Measurements from ENCODE around the gene DRAP1. TPM values are rescaled to one million over a fixed set of nuclear protein-coding genes. Genes with fewer than 3 reads are reported as not detected.

Gene DRAP1
- total RNA-seq, 4 donors from 2014 or later = 64.5 to 134 (median 93.3) TPM

DNA sequence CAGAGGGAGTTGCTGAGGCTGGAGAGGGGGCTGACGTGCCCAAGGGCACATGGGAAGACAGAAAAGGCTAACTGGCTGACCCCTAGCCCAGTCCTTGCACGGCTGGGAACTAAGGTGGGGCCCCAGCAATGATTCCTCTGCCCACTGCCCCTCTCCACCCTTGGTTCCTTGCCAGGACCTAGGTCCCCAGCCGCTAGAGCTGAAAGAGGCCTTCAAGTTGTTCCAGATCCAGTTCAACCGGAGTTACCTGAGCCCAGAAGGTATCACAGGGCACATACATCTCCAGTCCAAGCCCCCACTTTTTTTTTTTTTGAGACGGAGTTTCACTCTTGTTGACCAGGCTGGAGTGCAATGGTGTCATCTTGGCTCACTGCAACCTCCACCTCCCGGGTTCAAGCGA is 39.2 kb upstream of the DRAP1 start:
- DNase-seq (ENCODE audit: low spot score in 2 of 2) = no peak

DNA sequence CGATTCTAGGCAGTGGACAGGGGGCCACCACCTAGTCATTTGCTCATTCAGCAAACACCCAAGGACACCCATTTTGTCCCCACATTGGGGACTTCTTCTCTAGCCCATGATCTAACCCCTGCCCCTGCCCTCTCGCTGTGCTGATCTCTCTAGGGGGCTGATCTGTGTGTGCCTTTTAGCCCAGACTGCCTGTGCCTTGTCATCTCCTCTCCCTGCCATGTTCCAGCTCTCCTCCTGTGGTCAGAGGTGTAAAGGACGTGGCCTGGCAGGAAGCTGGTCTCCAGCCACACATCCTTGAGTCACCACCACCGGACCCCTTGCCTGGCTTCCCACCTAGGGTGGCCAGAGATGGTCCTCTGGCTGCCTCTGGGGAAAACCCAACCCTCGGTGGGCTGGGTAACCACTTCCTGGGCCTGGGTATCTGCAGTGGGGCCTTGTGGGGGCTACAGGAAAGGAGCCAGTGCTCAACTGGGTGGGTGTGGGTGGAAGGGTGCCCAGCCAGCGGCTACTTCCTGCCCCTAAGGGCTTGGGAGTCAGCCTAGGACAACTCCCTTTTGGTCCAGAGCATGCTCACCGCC is 38.3 kb upstream of the DRAP1 start:
- no peaks in the 10 kb centered on the region for H3K9me3 ChIP-seq
- peaks cover 0 to 41% (median 0%) of the 10 kb centered on the region in 3 donors for H3K36me3 ChIP-seq
- no peak for DNase-seq (ENCODE audit: low spot score in 2 of 2)
- no peak overlapping the region for H3K27ac ChIP-seq
- H3K4me3 ChIP-seq = no peak overlapping the region
- TF ChIP-seq EP300 (IDR thresholded peaks at IDR 0.05) (no peak), POLR2A (IDR thresholded peaks at IDR 0.05) (no peak)
- TF ChIP-seq, protein P1, sequence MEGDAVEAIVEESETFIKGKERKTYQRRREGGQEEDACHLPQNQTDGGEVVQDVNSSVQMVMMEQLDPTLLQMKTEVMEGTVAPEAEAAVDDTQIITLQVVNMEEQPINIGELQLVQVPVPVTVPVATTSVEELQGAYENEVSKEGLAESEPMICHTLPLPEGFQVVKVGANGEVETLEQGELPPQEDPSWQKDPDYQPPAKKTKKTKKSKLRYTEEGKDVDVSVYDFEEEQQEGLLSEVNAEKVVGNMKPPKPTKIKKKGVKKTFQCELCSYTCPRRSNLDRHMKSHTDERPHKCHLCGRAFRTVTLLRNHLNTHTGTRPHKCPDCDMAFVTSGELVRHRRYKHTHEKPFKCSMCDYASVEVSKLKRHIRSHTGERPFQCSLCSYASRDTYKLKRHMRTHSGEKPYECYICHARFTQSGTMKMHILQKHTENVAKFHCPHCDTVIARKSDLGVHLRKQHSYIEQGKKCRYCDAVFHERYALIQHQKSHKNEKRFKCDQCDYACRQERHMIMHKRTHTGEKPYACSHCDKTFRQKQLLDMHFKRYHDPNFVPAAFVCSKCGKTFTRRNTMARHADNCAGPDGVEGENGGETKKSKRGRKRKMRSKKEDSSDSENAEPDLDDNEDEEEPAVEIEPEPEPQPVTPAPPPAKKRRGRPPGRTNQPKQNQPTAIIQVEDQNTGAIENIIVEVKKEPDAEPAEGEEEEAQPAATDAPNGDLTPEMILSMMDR (IDR thresholded peaks at IDR 0.05) = no peak
- 52 to 66% methylated on average over 7 of the region's 7 CpGs for WGBS, 2 donors
- no peaks in the 10 kb centered on the region for H3K27me3 ChIP-seq
- H3K4me1 ChIP-seq = peaks cover 0 to 9% (median 3%) of the 10 kb centered on the region in 4 donors

More for the DNA sequence above, 39.2 kb upstream of the DRAP1 start:
- 66 to 74% methylated on average over 7 of the region's 7 CpGs for WGBS, 2 donors
- H3K9me3 ChIP-seq = no peaks in the 10 kb centered on the region
- no peaks in the 10 kb centered on the region for H3K27me3 ChIP-seq
- peaks cover 0 to 9% (median 3%) of the 10 kb centered on the region in 4 donors for H3K4me1 ChIP-seq
- H3K4me3 ChIP-seq = no peak overlapping the region
- peaks cover 0 to 32% (median 0%) of the 10 kb centered on the region in 3 donors for H3K36me3 ChIP-seq
- no peak overlapping the region for H3K27ac ChIP-seq
- TF ChIP-seq POLR2A (IDR thresholded peaks at IDR 0.05) (no peak), EP300 (IDR thresholded peaks at IDR 0.05) (no peak)
- TF ChIP-seq, protein P1 (IDR thresholded peaks at IDR 0.05) = no peak

- Histone ChIP-seq H3K27me3 (no peaks in the 10 kb centered on the region), H3K4me3 (no peak overlapping the region), H3K27ac (no peak overlapping the region), H3K9me3 (no peaks in the 10 kb centered on the region), H3K36me3 (peaks cover 0 to 55% (median 0%) of the 10 kb centered on the region in 3 donors), H3K4me1 (peaks cover 0 to 19% (median 4%) of the 10 kb centered on the region in 4 donors)
- 91% methylated on average over 29 of the region's 30 CpGs for WGBS, 2 donors
- no peak for DNase-seq (ENCODE audit: low spot score in 2 of 2)
- TF ChIP-seq POLR2A (IDR thresholded peaks at IDR 0.05) (no peak), EP300 (IDR thresholded peaks at IDR 0.05) (no peak)
- TF ChIP-seq, protein P1 (IDR thresholded peaks at IDR 0.05) = no peak
These were observed 36.8 kb upstream of the DRAP1 start for GRCh38 chr11:65882120-65883057.

DNA sequence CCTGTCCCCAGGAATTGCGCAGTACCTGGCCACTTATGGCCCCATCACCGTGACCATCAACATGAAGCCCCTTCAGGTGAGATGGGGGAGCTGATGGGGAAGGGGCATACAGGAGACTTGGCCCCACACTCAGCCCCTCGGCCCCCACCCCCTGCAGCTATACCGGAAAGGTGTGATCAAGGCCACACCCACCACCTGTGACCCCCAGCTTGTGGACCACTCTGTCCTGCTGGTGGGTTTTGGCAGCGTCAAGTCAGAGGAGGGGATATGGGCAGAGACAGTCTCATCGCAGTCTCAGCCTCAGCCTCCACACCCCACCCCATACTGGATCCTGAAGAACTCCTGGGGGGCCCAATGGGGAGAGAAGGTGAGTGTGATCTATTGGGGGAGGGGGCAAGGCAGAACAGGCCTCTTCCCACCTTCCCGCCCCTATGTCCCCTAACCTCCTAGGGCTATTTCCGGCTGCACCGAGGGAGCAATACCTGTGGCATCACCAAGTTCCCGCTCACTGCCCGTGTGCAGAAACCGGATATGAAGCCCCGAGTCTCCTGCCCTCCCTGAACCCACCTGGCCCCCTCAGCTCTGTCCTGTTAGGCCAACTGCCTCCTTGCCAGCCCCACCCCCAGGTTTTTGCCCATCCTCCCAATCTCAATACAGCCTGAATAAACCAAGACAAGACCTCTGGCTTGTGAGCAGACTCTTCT is 36.0 kb upstream of the DRAP1 start:
- H3K36me3 ChIP-seq = peaks cover 0 to 56% (median 0%) of the 10 kb centered on the region in 3 donors
- DNase-seq (ENCODE audit: low spot score in 2 of 2) = no peak
- H3K4me1 ChIP-seq = peaks cover 0 to 26% (median 10%) of the 10 kb centered on the region in 4 donors
- H3K4me3 ChIP-seq = no peak overlapping the region
- 89 to 91% methylated on average over 10 to 13 of the region's 13 CpGs for WGBS, 2 donors
- TF ChIP-seq, protein P1 (IDR thresholded peaks at IDR 0.05) = no peak
- TF ChIP-seq POLR2A (IDR thresholded peaks at IDR 0.05) = no peak
- no peak for TF ChIP-seq EP300 (IDR thresholded peaks at IDR 0.05)
- no peaks in the 10 kb centered on the region for H3K9me3 ChIP-seq
- H3K27me3 ChIP-seq = no peaks in the 10 kb centered on the region
- no peak overlapping the region for H3K27ac ChIP-seq
